ENCODE data around the gene TANGO2.

Gene TANGO2

GRCh38 chr22:20106849-20107237, 85.9 kb downstream of the TANGO2 start:
- in situ Hi-C loops (cut with MboI; ENCODE audit: low pct_unique_long_range_greater_than_20kb, low sequenced_read_pairs, unreplicated experiment) = no loop called here
- no peak for TF ChIP-seq CTCF (IDR thresholded peaks at IDR 0.05; ENCODE audit: extremely low read depth, insufficient read depth, missing control alignments)
- DNase-seq (ENCODE audit: low spot score) = no peak

- TF ChIP-seq CTCF (IDR thresholded peaks at IDR 0.05; ENCODE audit: extremely low read depth, insufficient read depth, missing control alignments) = no peak
- in situ Hi-C loops (cut with MboI; ENCODE audit: low pct_unique_long_range_greater_than_20kb, low sequenced_read_pairs, unreplicated experiment) = no loop called here
- DNase-seq (ENCODE audit: low spot score) = no peak
Observed at GRCh38 chr22:20107471-20107901, 86.6 kb downstream of the TANGO2 start.

- DNase-seq (ENCODE audit: low spot score) = no peak
- in situ Hi-C loops (cut with MboI; ENCODE audit: low pct_unique_long_range_greater_than_20kb, low sequenced_read_pairs, unreplicated experiment) = no loop called here
- no peak for TF ChIP-seq CTCF (IDR thresholded peaks at IDR 0.05; ENCODE audit: extremely low read depth, insufficient read depth, missing control alignments)
Observed at GRCh38 chr22:20107951-20108756, 87.2 kb downstream of the TANGO2 start.

- no peak for TF ChIP-seq CTCF (IDR thresholded peaks at IDR 0.05; ENCODE audit: extremely low read depth, insufficient read depth, missing control alignments)
- in situ Hi-C loops (cut with MboI; ENCODE audit: low pct_unique_long_range_greater_than_20kb, low sequenced_read_pairs, unreplicated experiment) = no loop called here
- no peak for DNase-seq (ENCODE audit: low spot score)
Observed at GRCh38 chr22:20108757-20109230, 87.9 kb downstream of the TANGO2 start.

GRCh38 chr22:20109411-20110358, 88.8 kb downstream of the TANGO2 start:
- no peak for DNase-seq (ENCODE audit: low spot score)
- in situ Hi-C loops (cut with MboI; ENCODE audit: low pct_unique_long_range_greater_than_20kb, low sequenced_read_pairs, unreplicated experiment) = no loop called here
- TF ChIP-seq CTCF (IDR thresholded peaks at IDR 0.05; ENCODE audit: extremely low read depth, insufficient read depth, missing control alignments) = no peak

- DNase-seq (ENCODE audit: low spot score) = no peak
- TF ChIP-seq CTCF (IDR thresholded peaks at IDR 0.05; ENCODE audit: extremely low read depth, insufficient read depth, missing control alignments) = no peak
- in situ Hi-C loops (cut with MboI; ENCODE audit: low pct_unique_long_range_greater_than_20kb, low sequenced_read_pairs, unreplicated experiment) = no loop called here
Observed at GRCh38 chr22:20110359-20110985, 89.6 kb downstream of the TANGO2 start.
